Fibroblast of villous mesenchyme (primary cell): ENCODE data around the gene ERG28. TPM values are rescaled to one million over a fixed set of nuclear protein-coding genes. Genes with fewer than 3 reads are reported as not detected.

Experiments
- DNase-seq: peaks from one replicate; pipeline ENCODE4 v3.0.0-alpha.2; 2010; ENCODE audit warnings: low read depth
- H3K4me3 ChIP-seq: 2 replicates; pipeline ENCODE4 v1.5.1; 2011; ENCODE audit warnings: low read depth, mild to moderate bottlenecking, low read length
- total RNA-seq: library from RNA; depleted of rRNA; stranded (reverse); fragments of >200 nt; gene quantifications from 2 replicates; pipeline ENCODE4 v1.2.3, GENCODE V29; 2012
- TF ChIP-seq, protein P1 (sequence below): IDR thresholded peaks from 2 replicates; pipeline ENCODE4 v1.5.1; 2012; ENCODE audit warnings: low read depth, mild to moderate bottlenecking, low read length; ENCODE audit not compliant: insufficient read depth

ERG28 gene
- total RNA-seq, 1 donor, result 13.0 TPM

- TF ChIP-seq, protein P1, sequence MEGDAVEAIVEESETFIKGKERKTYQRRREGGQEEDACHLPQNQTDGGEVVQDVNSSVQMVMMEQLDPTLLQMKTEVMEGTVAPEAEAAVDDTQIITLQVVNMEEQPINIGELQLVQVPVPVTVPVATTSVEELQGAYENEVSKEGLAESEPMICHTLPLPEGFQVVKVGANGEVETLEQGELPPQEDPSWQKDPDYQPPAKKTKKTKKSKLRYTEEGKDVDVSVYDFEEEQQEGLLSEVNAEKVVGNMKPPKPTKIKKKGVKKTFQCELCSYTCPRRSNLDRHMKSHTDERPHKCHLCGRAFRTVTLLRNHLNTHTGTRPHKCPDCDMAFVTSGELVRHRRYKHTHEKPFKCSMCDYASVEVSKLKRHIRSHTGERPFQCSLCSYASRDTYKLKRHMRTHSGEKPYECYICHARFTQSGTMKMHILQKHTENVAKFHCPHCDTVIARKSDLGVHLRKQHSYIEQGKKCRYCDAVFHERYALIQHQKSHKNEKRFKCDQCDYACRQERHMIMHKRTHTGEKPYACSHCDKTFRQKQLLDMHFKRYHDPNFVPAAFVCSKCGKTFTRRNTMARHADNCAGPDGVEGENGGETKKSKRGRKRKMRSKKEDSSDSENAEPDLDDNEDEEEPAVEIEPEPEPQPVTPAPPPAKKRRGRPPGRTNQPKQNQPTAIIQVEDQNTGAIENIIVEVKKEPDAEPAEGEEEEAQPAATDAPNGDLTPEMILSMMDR, result no peak
- no peak for DNase-seq
- H3K4me3 ChIP-seq, result no peak overlapping the region
Observed at GRCh38 chr14:75630695-75631452, 29.8 kb downstream of the ERG28 start.

GRCh38 chr14:75628816-75629215 lies 31.9 kb downstream of the ERG28 start:
- DNase-seq, result no peak
- H3K4me3 ChIP-seq, result no peak overlapping the region
- TF ChIP-seq, protein P1, result no peak

- TF ChIP-seq, protein P1, result no peak
- DNase-seq, result no peak
- H3K4me3 ChIP-seq, result no peak overlapping the region
Observed at GRCh38 chr14:75627406-75627805, 33.3 kb downstream of the ERG28 start.

DNA sequence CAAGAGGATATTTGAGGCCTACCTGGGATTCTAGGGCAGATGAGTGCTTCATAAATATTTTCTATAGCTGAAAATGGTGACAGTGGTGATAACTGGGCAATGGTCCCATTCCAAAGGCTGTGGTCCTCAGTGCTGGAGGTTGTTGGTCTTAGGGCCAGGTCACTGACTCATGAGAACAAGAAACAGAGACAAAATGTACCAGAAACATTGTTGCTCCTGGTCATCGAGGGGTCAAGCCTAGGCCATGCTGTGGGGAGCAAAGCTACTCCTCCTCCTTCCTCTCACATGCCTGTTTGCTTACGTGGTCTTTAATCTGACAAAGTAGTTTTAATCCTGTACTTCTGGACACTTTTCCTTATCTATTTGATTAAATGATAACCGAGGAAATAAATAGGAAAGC lies 33.8 kb downstream of the ERG28 start:
- no peak overlapping the region for H3K4me3 ChIP-seq
- no peak for DNase-seq
- TF ChIP-seq, protein P1, result no peak

DNA sequence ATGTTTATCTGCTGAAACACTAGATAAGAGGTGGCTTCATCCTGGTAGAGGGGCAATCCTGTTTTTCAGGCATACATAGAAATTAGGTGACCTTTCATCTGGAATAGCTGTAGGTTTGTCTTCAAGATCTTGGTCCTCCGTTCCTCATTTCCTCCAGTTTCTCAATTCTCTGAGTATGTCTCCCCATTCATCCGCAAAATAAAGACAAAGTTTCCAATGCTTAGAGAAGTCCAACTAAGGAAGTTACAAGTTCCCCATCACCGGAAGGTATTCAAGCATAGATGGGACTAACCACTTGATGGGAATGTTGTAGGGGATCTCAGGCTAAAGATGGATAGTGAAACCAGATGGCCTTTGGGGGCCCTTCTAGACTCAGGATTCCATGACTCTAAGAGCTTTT lies 34.3 kb downstream of the ERG28 start:
- no peak for DNase-seq
- H3K4me3 ChIP-seq, result no peak overlapping the region
- TF ChIP-seq, protein P1, result no peak

DNA sequence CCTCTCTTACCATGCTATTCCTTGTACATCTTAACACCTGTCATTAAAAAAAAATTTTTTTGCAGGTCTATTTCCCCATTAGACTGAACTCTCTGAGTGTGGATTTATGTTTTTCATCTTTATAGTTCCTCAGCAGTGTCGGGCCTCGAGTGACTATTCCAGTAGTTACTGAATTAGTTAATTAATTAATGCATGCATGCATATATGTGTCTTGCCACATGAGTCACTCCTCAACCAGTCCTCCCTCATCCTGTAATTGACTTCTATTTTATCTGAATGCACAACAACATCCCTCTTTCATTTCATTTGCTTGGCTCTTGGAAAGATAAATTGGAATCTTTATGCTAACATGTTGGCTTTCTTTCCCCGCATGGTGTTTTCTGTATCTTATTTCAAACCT lies 35.6 kb downstream of the ERG28 start:
- H3K4me3 ChIP-seq, result no peak overlapping the region
- DNase-seq, result no peak
- TF ChIP-seq, protein P1, result no peak

GRCh38 chr14:75619548-75619947 lies 41.1 kb downstream of the ERG28 start:
- no peak for DNase-seq
- H3K4me3 ChIP-seq, result no peak overlapping the region
- TF ChIP-seq, protein P1, result no peak
